HG03432 (cell line): Measurements from ENCODE around the gene DNAH14.
"Not testable (repeated sequence)": the region's sequence is repeated elsewhere in the genome, so short reads cannot be mapped to it uniquely, and the experiment has no call there.

Experiments
- ATAC-seq: cut with Tn5 transposase; IDR thresholded peaks from one replicate; pipeline ENCODE4 v1.9.1; 2021; ENCODE audit warnings: mild to moderate bottlenecking, moderate library complexity; ENCODE audit not compliant: unreplicated experiment

DNAH14 gene

DNA sequence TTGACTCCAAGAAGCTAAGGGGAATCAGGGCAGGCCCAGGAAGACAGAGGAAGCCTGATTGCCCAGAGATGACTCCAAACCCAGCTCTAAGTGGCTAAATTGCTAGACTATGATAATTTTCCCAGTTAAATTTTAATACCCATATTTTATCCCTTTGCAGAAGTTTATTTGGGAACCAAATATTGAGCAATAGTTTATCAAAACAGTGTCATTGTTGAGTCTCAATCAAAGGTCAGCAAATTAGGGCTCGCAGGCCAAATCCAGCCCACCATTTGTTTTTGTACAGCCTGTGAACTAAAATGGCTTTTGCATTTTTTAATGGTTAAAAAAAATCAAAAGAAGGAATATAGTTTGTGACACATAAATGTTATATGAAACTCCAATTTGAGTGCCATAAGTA is 451.2 kb downstream of the DNAH14 start:
- ATAC-seq = no peak

DNA sequence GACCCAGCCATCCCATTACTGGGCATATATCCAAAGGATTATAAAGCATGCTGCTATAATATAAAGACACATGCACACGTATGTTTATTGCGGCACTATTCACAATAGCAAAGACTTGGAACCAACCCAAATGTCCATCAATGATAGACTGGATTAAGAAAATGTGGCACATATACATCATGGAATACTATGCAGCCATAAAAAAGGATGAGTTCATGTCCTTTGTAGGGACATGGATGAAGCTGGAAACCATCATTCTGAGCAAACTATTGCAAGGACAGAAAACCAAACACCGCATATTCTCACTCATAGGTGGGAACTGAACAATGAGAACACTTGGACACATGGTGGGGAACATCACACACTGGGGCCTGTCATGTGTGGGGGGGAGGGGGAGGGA is 457.4 kb downstream of the DNAH14 start:
- ATAC-seq = not testable (repeated sequence)

DNA sequence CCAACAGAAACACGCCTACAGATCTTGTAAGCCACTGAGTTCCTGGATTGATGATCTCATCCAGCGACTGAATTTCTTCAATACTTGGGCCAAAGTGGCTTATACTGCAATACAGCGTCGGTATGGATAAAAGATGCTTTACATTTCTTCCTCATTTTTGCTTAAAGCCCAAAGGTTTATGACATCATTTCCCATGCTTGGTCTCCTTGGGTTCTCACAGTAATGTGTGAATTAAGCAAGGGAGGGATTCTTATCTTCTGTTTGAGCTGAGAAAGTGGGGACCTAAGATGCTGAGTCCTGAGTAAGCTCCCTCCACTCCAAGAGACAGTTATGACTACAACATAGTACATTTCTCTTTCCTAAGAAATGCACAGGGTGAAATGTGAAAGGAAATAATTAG is 458.9 kb downstream of the DNAH14 start:
- no peak for ATAC-seq

DNA sequence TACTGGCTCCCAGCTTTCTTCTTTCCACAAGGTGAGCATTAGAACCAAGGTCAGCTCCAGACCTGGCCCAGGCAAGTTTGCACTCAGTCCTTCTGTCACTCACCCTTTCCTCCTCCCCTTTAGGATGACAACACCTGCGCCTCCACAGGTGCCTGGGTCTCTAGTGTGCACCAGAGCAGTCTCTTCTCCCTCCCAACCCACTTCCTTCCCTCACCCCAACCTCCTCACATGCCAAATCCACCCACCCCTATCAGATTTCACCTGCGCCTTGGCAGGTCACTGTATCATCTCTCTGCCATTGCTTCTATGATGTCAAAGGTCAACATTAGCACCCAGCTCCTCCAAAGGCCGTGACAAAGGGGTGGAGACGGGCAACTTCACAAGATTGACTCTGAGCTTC is 460.4 kb downstream of the DNAH14 start:
- ATAC-seq = no peak

DNA sequence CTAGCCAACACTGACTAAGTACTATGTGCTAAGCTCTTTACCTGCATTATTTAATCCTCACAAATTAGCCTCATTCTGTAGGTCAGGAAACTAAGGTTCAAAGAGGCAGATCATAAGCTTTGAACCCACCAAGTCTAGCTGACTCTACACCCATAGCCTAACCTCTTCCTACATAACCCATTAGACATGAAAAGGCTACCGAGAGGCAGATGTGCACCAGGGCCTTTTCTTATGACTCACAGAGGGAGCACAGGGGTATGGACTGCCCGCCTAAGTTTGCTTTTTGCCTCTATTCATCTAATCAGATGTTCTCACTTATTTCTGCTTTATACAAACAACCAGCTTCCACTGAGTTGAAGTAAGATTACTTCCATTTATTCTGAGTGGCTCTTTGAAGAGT is 466.9 kb downstream of the DNAH14 start:
- no peak for ATAC-seq

DNA sequence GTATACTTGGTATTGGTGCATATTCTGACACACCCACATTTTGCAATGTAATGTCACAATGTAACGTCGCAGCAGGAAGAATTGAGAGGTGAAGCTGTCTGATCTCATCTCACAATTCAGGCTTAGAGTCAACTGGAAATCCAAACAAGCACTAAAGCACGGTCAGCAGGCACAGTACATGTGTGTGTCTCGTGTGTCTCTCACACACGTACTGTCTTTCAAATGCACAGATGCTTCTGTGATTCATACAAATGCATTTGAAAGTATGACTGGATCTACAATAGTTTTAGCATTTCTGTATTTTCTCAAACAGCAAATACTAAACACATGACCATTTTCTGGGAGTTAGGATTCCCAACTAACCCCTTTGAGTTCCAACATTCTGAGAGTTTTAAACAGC is 471.5 kb downstream of the DNAH14 start:
- no peak for ATAC-seq

DNA sequence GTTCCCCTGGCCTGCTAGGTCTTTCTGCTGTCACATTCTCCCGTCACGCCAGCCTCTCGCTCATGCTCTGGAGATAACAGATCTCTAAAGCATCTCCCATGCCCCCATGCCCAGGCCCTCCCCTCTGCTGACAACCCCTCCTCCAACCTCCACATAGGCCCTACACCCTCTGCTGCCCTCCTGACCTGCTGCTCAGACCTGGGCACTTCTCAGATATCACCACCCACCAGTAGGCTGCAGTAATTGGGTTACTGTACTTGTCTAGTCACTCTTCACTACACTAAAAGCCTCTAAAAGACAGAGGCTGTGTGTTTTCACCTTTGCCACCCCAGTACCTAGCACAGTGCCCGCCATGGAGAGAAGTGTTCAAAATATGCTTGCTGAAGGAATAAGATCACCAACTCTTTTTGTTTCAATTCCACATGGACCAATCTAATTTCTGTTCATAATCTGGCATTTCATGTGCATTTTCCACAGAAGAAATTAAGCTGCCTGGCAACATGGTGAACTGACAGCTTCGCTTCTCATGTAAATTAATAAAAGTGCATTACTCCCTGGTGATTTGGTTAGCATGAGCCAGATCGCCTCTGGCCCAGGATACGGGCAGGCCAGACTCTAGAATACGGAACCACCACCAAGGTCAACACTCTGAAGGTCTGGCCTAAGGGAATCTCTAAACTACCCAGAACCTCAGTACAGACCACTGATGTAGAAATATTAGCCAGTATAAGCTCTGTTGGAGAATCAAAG is 477.7 kb downstream of the DNAH14 start:
- ATAC-seq = no peak

DNA sequence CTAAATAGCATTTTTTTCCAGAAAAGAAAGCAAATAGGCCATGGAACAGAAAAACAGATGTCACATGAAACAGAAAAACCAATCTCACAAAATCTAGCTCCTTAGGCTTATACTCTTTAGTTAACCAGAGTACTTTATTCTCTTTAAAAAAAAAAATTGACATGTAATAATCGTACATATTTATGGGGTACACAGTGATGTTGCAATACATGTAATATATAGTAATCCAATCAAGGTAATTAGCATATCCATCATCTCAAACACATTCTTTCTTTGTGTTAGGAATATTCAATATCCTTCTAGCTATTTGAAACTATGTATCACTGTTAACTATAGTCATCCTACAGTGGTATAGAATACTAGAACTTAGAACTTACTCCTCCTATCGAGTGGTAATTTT is 478.3 kb downstream of the DNAH14 start:
- ATAC-seq = no peak

DNA sequence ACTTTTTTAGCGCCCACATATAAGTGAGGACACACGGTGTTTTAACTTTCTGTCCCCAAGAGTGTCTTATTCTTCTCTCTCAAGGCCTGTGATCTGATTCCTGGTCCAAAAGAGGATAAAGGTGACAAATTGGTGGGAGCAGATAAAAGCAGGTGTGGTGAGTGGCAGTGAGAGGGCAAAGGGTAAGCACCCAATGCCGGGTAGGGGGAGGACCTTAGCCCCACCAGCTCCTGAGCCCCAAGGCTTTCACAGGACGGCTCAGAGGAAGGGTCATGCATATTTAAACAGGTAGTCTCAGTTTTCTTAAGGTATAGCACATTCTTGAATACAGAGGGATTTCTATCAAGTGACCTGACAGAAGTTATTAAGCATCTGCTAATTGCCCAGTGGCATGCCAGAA is 478.8 kb downstream of the DNAH14 start:
- no peak for ATAC-seq

DNA sequence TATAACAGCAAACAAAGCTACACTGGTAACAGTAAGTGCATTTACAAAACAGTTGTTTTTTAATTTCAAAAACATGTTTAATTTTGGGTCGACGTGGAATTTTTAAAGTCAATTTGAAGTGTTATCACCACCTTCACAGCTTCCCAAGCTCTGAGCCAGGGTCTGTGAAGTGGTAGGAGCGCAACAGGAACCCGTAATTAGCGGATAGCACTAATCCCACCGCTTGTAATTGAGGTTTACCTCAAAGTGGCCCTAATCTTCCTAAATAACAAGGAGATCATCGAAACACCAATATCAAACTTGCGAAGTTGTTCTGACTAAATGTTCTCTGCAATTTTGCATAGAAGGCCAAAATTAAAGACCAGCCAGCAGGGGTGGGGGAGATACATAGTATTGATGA is 479.6 kb downstream of the DNAH14 start:
- ATAC-seq = no peak

DNA sequence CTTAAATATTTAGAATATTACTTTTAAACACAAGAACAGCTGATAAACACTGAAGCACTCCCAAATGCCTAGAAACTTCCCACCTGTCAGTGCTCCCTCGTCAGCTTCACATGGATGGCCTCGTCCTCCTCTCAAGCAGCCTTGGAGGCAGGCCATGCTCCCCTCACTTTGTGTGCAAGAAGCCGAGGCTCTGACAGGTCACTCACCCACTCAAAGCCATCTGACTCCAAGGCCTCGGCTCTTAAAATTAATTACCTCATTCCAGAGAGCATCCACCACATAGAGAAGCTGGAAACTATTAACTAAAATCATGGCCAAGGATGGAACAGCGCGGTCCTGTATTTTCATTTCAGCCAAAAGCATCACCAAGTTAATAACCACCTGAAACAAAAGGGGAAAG is 480.6 kb downstream of the DNAH14 start:
- no peak for ATAC-seq

DNA sequence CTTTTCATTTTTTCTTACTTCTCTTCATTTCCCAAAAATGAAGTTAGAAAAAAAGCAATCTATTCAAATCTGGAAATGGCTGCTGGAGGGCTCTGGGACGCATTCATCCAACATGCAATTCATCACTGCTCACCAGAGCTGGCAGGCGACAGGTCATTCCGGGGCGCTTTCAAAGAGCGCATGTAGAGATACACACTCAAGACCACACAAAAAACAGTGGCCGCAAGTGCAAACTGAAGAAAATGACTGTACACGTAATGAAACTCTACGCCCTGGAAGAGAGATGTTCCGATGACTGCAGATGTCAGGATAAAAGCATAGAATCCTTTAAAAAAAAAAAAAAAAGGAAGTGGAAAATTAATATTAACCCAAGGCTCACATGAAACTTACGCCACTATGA is 482.8 kb downstream of the DNAH14 start:
- no peak for ATAC-seq

DNA sequence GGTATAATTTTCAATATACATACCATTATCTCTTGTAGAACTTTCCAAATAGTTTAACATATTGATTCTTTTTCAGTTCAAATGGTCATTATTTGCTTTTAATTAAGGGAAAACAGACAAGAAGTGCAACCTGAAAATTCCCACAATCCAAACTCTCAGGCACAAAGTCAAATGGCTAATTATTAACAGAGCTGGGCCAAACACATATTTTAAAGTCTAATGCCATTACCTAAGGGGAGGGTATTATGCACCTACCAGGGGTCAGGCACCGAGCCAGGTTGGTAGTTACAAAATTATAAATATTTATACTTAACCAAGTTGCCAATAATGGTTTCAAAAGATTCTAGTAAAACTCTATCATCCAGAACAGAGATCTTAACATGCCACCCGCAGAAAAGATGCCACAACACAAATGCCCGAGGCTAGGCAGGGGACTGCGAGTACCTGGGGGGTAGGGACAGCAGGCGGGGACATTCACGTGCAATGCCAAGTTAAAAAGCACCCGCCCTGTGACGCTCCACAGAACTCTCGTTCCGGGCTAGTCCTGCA is 483.4 kb downstream of the DNAH14 start:
- no peak for ATAC-seq

DNA sequence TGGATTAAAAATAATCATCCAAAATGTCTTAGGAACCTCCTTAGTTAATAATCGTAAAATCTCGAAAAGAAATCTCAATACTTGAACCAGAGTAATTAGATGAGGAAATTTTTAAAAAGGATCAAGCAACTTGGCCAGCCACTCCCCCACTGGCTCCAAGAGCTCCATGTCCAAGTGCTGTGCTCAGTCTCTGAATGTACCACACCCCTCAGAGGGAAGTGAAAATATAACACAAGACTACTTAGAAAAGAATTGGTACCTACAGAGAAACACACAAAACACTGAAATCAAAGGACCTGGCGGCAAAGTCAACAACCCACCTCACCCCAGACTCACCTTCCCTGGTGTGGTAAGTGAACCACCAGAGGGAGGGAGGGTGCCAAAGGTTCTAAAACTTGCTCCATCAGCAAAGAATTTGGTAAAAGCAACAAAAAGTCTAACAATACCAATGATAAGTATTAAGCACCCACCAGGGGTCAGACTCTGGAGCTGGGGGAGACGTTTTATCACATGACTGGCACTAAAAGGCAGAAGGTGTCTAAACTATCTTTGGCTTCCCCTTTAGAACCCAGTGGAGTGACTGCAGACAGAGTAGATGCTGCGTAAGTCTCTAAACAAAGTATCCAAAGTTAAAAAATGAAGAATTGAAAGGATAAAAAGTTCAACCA is 484.4 kb downstream of the DNAH14 start:
- no peak for ATAC-seq

DNA sequence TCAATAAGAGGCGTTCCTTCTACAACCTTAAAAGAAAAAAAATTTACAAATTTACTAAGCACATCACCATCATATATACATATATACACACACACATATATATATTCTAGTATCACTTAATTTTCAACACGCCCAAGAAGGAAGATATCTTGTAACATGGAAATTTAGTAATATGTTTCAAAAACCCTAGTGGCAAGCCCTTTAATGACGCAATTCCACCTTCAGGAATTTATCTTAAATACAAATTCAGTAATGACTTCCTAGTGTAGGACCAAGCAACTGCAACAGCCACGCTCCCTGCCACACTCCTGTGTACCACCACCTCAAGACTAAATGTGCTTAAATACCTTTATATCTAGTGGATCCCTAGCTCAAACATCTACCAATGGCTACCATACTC is 485.8 kb downstream of the DNAH14 start:
- ATAC-seq = no peak

DNA sequence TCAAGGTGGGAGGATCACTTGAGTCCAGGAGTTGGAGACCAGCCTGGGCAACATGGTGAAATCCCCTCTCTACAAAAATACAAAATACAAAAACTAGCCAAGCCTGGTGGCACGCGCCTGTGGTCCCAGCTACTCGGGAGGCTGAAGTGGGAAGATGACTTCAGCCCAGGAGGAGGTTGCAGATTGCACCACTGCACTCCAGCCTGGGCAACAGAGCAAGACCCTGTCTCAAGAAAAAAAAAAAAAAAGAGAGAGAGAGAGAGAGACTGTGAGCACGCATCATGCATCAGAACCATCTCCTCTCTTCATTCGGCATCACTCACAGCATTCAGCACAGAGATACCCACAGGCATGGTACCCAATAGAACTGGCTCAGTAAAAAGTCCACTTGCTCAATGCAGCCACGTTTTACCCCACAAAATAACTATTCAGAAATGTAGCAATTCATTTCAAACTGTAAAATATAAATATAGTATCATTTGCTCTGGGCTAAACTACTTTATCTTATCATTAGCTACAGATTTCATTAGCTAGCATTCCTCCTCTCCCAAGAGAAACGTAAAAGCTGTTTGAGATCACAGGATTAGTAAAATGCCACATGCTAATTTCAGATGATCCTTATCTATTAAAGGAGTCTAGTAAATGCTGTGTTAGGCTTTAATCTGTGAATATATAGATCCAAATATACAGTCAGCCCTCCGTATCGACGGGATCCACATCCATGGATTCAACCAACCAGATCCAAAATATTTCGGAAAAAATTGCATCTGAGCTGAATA is 486.7 kb downstream of the DNAH14 start:
- no peak for ATAC-seq

DNA sequence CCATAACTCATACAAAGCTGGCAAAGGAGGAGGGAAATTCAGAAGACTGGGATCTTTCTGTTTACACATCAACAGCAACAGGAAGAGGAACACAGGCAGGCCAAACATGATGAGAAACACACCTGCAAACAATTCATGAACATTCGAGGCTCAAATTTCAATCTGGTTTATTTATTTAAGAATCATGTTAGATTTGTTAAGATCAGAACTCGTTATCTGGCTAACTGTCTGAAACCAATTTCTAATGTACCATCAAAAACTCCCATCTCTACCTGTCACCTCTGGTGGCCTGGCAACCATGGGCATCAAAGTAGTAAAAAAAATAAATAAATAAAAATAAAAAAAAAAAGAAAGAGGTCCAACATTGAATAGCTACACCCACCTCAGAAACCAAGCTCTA is 488.6 kb downstream of the DNAH14 start:
- no peak for ATAC-seq

DNA sequence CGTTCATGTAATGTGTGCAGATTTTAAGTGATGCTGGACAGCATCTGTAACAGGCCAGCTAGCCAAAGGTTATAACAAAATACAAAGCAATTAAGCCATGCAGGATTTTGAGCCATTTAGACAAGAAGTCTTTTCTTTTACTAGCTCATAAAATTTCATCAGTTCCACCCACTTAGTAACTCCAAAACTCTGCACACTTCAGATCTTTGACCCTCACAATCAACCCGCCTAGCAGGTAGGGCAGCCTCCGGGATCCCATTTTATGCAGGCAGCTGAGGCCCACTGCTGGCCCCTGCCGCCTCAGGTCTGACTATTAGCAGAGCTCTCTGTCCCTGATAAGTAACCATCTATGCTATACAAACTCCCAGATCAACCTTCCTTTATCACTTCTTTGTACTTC is 489.1 kb downstream of the DNAH14 start:
- no peak for ATAC-seq

DNA sequence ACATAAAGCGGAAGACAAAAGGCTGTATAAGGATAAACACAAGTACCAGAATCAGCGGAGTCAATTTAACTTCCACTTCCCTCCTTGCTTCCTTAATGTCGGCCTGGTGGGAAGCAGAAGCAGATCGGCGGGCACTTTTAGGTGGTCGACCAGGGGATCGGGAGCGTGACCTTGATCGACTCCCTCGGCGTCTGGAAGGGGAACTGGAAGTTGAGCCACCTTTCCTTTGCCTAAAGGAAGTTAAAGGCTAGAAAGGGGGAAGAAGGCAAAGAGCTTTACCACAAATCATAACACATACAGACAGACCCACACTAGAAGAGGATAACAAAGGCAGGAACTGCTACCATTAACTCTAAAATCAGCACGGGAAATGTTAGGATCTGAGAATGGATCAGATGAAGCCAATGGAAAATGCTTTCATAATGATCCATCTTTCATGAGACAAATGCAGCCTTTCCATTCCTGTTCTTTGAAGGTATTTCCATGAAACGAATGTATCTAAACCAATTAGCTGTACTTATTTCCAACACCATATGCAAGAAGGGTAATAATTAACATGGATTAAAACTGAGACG is 492.6 kb downstream of the DNAH14 start:
- no peak for ATAC-seq

DNA sequence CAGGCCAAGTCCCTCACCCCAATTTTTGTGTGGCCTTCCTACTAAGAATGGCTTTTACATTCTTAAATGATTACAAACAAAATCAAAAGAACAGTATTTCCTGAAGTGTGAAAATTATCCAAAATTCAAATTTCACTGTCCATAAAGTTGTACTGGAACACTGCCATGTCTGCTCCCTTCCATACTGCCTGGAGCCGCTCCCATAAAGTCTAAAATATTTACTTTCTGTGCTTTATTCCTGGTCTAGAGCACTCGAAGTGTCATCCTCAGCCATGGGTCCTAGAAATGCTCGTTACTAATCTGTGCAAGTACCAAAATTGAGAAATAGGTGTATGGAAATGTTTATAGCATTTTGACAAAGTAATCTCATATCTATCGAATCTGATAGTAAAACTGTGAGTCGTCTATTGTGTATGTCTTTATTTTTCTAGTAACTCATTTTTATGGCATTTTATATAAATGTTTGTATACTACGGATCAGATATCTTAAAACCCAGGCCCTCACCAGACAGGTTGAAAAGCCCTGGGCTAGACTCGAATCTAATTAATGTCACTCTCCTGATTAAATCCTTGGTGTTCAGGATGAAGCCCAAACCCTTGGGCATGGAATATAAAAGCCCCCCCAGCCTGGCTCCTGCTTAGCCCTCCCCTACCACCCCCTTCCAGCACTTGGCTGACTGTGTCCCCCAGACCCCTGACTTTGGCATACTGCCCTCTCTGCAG is 493.5 kb downstream of the DNAH14 start:
- no peak for ATAC-seq

DNA sequence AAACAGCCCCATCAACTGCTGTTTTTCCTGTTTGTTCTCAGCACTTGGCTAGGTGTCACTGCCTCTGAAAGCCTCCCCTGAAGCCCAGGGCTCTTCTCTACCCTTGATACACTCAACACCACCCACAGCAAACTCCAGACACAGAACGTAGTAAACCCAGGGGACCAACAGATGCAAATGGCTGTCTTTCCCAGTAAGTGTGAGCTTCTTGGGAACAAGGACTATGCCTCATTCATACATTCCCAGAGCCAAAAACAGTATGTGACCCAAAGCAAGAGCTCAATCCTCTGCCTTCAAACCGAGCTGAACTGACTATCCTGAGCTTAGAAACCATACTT is 494.0 kb downstream of the DNAH14 start:
- ATAC-seq = no peak
